DND-41 (cell line): Measurements from ENCODE around the gene C14orf39.

ENCODE experiments used
- ATAC-seq: fragments of 200-7000 bp; cut with Tn5 transposase; 3 replicates; pipeline ENCODE4 v1.9.1; 2021; ENCODE audit warnings: low read depth; ENCODE audit not compliant: insufficient read depth
- DNase-seq: peaks from one replicate; pipeline ENCODE4 v3.0.0-alpha.2; 2020
- H2AFZ ChIP-seq: 2 replicates; pipeline ENCODE4 v1.6.0; 2012; ENCODE audit warnings: low read depth, low read length
- H3K27ac ChIP-seq: 2 replicates; pipeline ENCODE4 v1.5.1; 2012; ENCODE audit warnings: low read length, inconsistent platforms
- H3K27me3 ChIP-seq: fragments of 200-600 bp; sonication (generic); 2 replicates; pipeline ENCODE4 v1.6.0; 2012; ENCODE audit warnings: low read length, mild to moderate bottlenecking, inconsistent platforms; ENCODE audit not compliant: insufficient read depth, poor library complexity
- H3K36me3 ChIP-seq: 2 replicates; pipeline ENCODE4 v1.5.1; 2012; ENCODE audit warnings: low read length, inconsistent platforms; ENCODE audit not compliant: insufficient read depth
- H3K4me1 ChIP-seq: 2 replicates; pipeline ENCODE4 v1.5.1; 2012; ENCODE audit warnings: mild to moderate bottlenecking, low read length; ENCODE audit not compliant: insufficient read depth
- H3K4me2 ChIP-seq: 2 replicates; pipeline ENCODE4 v1.6.0; 2012; ENCODE audit warnings: mild to moderate bottlenecking, moderate library complexity, low read length, inconsistent platforms; ENCODE audit not compliant: insufficient read depth
- H3K4me3 ChIP-seq, 2 experiments: fragments of 200-600 bp in 1 of 2; shearing (Covaris generic) in 1 of 2; 2 replicates each; pipeline ENCODE4 v1.5.1; 2012 to 2016; ENCODE audit warnings: inconsistent platforms in 2 of 2, low read length in 2 of 2, mild to moderate bottlenecking in 2 of 2, low read depth in 1 of 2, moderate library complexity in 1 of 2
- H3K79me2 ChIP-seq: 2 replicates; pipeline ENCODE4 v1.6.0; 2012; ENCODE audit warnings: low read length, inconsistent platforms; ENCODE audit not compliant: insufficient read depth
- H3K9ac ChIP-seq: 2 replicates; pipeline ENCODE4 v1.6.0; 2012; ENCODE audit warnings: low read depth, mild to moderate bottlenecking, inconsistent platforms, low read length, moderate library complexity
- H3K9me3 ChIP-seq: 2 replicates; pipeline ENCODE4 v1.5.1; 2012; ENCODE audit warnings: low read length, moderate library complexity, mild to moderate bottlenecking, inconsistent platforms; ENCODE audit not compliant: insufficient read depth, severe bottlenecking
- H4K20me1 ChIP-seq: 2 replicates; pipeline ENCODE4 v1.6.0; 2012; ENCODE audit warnings: low read length; ENCODE audit not compliant: insufficient read depth
- EZH2 ChIP-seq: IDR thresholded peaks from 3 replicates; pipeline ENCODE4 v1.6.1; 2012; ENCODE audit warnings: borderline replicate concordance, low read depth, mild to moderate bottlenecking, moderate library complexity, low read length, inconsistent platforms; ENCODE audit not compliant: severe bottlenecking
- TF ChIP-seq, protein P1 (sequence below): IDR thresholded peaks from 2 replicates; pipeline ENCODE4 v1.5.1; 2012; ENCODE audit warnings: borderline replicate concordance, low read length, moderate library complexity, mild to moderate bottlenecking; ENCODE audit not compliant: poor library complexity, severe bottlenecking; ENCODE audit errors: extremely low read depth

C14orf39 gene

DNA sequence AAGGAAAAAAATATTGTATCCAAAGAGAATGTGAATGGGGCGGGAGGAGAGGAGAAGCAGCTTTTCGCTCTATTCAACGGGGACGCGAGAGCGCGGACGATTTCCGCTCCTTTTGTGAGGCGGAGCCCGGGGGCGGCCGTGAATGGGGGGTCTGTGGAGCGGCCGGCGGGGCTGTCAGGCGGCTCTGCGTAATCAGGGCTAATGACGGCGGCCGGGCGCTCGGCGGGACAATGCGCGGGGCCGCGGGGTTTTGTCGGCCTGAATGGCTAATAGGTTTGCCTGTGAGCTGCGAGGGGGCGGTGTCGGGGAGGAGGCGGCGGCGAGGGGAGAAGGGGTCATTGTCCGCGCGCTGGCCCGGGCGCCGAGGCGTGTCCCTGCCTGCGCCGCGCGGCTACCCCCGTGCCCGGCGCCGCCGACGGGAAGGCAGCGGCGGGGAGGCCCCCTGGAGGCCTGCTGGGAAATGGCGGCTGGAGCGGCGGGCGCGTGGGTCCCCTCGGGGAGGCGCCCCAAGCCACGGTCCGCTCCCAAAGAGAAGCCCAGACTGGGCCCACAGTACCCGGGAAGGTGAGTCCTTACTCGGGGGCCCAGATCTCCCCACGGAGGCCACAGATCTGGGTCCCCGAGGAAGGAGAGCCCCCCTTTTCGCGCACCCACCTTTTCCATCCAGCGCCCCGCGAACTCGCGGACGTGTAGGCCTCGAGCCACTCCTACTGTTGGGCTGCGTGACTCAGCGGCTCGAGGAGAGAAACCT is 29.1 kb upstream of the C14orf39 start:
- no peak for TF ChIP-seq EZH2
- TF ChIP-seq, protein P1, sequence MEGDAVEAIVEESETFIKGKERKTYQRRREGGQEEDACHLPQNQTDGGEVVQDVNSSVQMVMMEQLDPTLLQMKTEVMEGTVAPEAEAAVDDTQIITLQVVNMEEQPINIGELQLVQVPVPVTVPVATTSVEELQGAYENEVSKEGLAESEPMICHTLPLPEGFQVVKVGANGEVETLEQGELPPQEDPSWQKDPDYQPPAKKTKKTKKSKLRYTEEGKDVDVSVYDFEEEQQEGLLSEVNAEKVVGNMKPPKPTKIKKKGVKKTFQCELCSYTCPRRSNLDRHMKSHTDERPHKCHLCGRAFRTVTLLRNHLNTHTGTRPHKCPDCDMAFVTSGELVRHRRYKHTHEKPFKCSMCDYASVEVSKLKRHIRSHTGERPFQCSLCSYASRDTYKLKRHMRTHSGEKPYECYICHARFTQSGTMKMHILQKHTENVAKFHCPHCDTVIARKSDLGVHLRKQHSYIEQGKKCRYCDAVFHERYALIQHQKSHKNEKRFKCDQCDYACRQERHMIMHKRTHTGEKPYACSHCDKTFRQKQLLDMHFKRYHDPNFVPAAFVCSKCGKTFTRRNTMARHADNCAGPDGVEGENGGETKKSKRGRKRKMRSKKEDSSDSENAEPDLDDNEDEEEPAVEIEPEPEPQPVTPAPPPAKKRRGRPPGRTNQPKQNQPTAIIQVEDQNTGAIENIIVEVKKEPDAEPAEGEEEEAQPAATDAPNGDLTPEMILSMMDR: no peak
- Histone ChIP-seq H3K36me3 (no peaks in the 10 kb centered on the region), H3K79me2 (no peaks in the 10 kb centered on the region), H2AFZ (no peak overlapping the region), H3K27ac (no peak overlapping the region), H3K27me3 (no peaks in the 10 kb centered on the region), H3K4me1 (no peaks in the 10 kb centered on the region), H3K9ac (no peak overlapping the region), H3K4me3 (no peak overlapping the region), H3K4me2 (no peak overlapping the region), H4K20me1 (no peaks in the 10 kb centered on the region), H3K9me3 (no peaks in the 10 kb centered on the region)
- no peak for DNase-seq
- no peak for ATAC-seq

DNA sequence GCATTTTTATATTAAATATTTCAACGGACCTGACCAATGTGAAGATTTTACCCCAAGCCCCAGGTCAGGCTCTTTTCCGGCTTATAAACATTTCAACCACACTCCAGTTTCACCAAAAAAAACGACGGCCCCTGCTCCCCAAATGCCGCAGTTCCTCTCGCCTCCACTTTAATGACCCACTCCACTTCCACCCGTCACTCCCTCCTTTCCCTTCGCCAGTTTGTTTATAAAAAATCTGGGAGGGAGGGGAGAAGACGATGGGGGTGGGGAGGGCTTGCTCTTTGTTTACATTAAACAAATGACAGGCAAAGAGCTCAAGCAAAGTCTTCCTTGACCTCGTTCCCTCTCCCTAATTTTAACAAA is 28.5 kb upstream of the C14orf39 start:
- no peak overlapping the region for H3K4me3 ChIP-seq
- H3K4me1 ChIP-seq: no peaks in the 10 kb centered on the region
- H3K79me2 ChIP-seq: no peaks in the 10 kb centered on the region
- H3K9ac ChIP-seq: no peak overlapping the region
- H3K9me3 ChIP-seq: no peaks in the 10 kb centered on the region
- ATAC-seq (no peak), DNase-seq (no peak)
- no peaks in the 10 kb centered on the region for H3K27me3 ChIP-seq
- H4K20me1 ChIP-seq: no peaks in the 10 kb centered on the region
- no peak for TF ChIP-seq EZH2
- TF ChIP-seq, protein P1: no peak
- no peak overlapping the region for H3K4me2 ChIP-seq
- H3K36me3 ChIP-seq: no peaks in the 10 kb centered on the region
- no peak overlapping the region for H3K27ac ChIP-seq
- H2AFZ ChIP-seq: no peak overlapping the region

DNA sequence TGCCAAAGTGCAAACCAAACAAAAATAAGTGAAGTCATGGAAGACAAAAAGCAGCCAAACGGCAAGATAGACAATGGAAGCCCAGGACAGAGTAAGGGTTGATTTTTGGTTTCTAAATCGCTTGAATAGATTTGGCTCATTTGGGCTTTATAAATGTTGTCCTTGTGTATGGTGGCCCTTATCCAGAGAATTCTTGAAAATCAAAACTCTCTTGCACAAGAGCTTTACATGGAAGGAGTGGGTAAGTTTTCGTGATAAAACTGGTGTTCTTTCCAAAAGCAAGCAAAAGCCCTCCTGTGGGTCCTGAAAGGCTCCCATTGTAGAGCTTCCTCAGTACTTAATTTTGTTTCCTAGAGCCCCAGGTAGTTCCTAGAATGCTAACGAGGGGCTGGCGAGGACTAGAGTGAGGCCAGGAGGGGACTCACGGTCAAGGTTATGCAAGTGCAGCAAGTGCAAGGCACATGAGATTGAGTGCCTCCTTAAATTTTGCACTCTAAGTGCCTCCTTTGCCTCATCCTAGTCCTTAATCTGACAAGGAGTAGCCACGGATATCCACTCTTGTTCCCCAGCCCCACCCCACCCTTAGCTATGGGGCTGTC is 27.2 kb upstream of the C14orf39 start:
- DNase-seq (no peak), ATAC-seq (no peak)
- Histone ChIP-seq H3K27me3 (no peaks in the 10 kb centered on the region), H3K79me2 (no peaks in the 10 kb centered on the region), H3K4me1 (no peaks in the 10 kb centered on the region), H4K20me1 (no peaks in the 10 kb centered on the region), H3K4me2 (no peak overlapping the region), H3K36me3 (no peaks in the 10 kb centered on the region), H3K9ac (no peak overlapping the region), H2AFZ (no peak overlapping the region), H3K4me3 (no peak overlapping the region), H3K9me3 (no peaks in the 10 kb centered on the region), H3K27ac (no peak overlapping the region)
- no peak for TF ChIP-seq EZH2
- TF ChIP-seq, protein P1: no peak
